GM23338 (cell line): ENCODE results near the gene SPAG16. TPM values are rescaled to one million over a fixed set of nuclear protein-coding genes. Genes with fewer than 3 reads are reported as not detected.

Experiments
- ATAC-seq: fragments of 200-7000 bp; cut with Tn5 transposase; 3 replicates; pipeline ENCODE4 v1.9.1; 2020
- DNase-seq: peaks from one replicate; pipeline ENCODE4 v3.0.0-alpha.2; 2015; ENCODE audit warnings: low spot score
- H2AFZ ChIP-seq: fragments of 200-600 bp; sonication (generic); 2 replicates; pipeline ENCODE4 v1.8.0; 2016; ENCODE audit warnings: antibody characterized with exemption, mild to moderate bottlenecking, moderate library complexity
- H3F3A ChIP-seq: fragments of 200-600 bp; sonication (generic); replicated peaks from 2 replicates; pipeline ENCODE4 v1.8.0; 2017; ENCODE audit warnings: antibody characterized with exemption, mixed run types, low read depth
- H3K27ac ChIP-seq: fragments of 200-600 bp; sonication (generic); 2 replicates; pipeline ENCODE4 v1.6.1; 2016; ENCODE audit warnings: low read depth
- H3K27me3 ChIP-seq: fragments of 200-600 bp; sonication (generic); 2 replicates; pipeline ENCODE4 v1.8.0; 2016; ENCODE audit warnings: mild to moderate bottlenecking, mixed run types, moderate library complexity; ENCODE audit not compliant: insufficient read depth
- H3K36me3 ChIP-seq: fragments of 200-600 bp; sonication (generic); 2 replicates; pipeline ENCODE4 v1.8.0; 2016; ENCODE audit warnings: mild to moderate bottlenecking; ENCODE audit not compliant: insufficient read depth
- H3K4me1 ChIP-seq: fragments of 200-600 bp; sonication (generic); 2 replicates; pipeline ENCODE4 v1.8.0; 2016; ENCODE audit warnings: mild to moderate bottlenecking, moderate library complexity; ENCODE audit not compliant: insufficient read depth
- H3K4me2 ChIP-seq: fragments of 200-600 bp; sonication (generic); 2 replicates; pipeline ENCODE4 v1.7.1; 2017; ENCODE audit warnings: mixed run types
- H3K4me3 ChIP-seq: fragments of 200-600 bp; sonication (generic); 2 replicates; pipeline ENCODE4 v1.6.1; 2016; ENCODE audit warnings: mixed run types
- H3K79me2 ChIP-seq: fragments of 200-600 bp; sonication (generic); replicated peaks from 2 replicates; pipeline ENCODE4 v1.8.0; 2017; ENCODE audit warnings: mild to moderate bottlenecking; ENCODE audit not compliant: insufficient read depth
- H3K9me2 ChIP-seq: fragments of 200-600 bp; sonication (generic); 2 replicates; pipeline ENCODE4 v1.8.0; 2017; ENCODE audit not compliant: insufficient read depth
- H4K20me1 ChIP-seq: fragments of 200-600 bp; sonication (generic); replicated peaks from 2 replicates; pipeline ENCODE4 v1.8.0; 2017; ENCODE audit warnings: mild to moderate bottlenecking; ENCODE audit not compliant: insufficient read depth
- H3K27ac Mint-ChIP-seq: 2 replicates; pipeline ENCODE4 v1.8.0; 2020; ENCODE audit warnings: inconsistent platforms, mild to moderate bottlenecking, moderate library complexity, mixed read lengths
- H3K27me3 Mint-ChIP-seq: 3 replicates; pipeline ENCODE4 v1.8.0; 2022; ENCODE audit warnings: low read depth, mild to moderate bottlenecking, moderate library complexity, mixed read lengths, inconsistent platforms; ENCODE audit not compliant: insufficient read depth, poor library complexity
- H3K36me3 Mint-ChIP-seq: 3 replicates; pipeline ENCODE4 v1.8.0; 2021; ENCODE audit warnings: low read depth, mild to moderate bottlenecking, inconsistent platforms, moderate library complexity, mixed read lengths
- H3K4me1 Mint-ChIP-seq: 3 replicates; pipeline ENCODE4 v1.8.0; 2020; ENCODE audit warnings: mild to moderate bottlenecking, inconsistent platforms, mixed read lengths
- H3K4me3 Mint-ChIP-seq: 3 replicates; pipeline ENCODE4 v1.8.0; 2021; ENCODE audit warnings: moderate library complexity, mild to moderate bottlenecking, inconsistent platforms, mixed read lengths
- H3K9me3 Mint-ChIP-seq: 3 replicates; pipeline ENCODE4 v1.8.0; 2020; ENCODE audit warnings: moderate library complexity, mild to moderate bottlenecking, inconsistent platforms, mixed read lengths
- CREB1 ChIP-seq: fragments of 250-450 bp; sonication (Bioruptor Pico); IDR thresholded peaks from 2 replicates; pipeline ENCODE4 v1.5.0; 2020; ENCODE audit warnings: low read depth, mild to moderate bottlenecking, moderate library complexity
- EZH2 ChIP-seq: fragments of 200-600 bp; sonication (generic); IDR thresholded peaks from one replicate; pipeline ENCODE4 v1.8.0; 2017; ENCODE audit warnings: antibody characterized with exemption, mild to moderate bottlenecking, low read depth; ENCODE audit not compliant: unreplicated experiment
- EZH2phosphoT487 ChIP-seq: fragments of 200-600 bp; sonication (generic); IDR thresholded peaks from one replicate; pipeline ENCODE4 v1.8.1; 2018; ENCODE audit warnings: antibody characterized with exemption; ENCODE audit not compliant: unreplicated experiment
- JUNB ChIP-seq: IDR thresholded peaks from one replicate; pipeline ENCODE4 v1.6.1; 2016; ENCODE audit warnings: antibody characterized with exemption; ENCODE audit not compliant: unreplicated experiment
- NANOG ChIP-seq: IDR thresholded peaks from 2 replicates; pipeline ENCODE4 v1.6.1; 2016; ENCODE audit warnings: antibody characterized with exemption, borderline replicate concordance
- POLR2AphosphoS5 ChIP-seq: IDR thresholded peaks from 2 replicates; pipeline ENCODE4 v1.6.1; 2016; ENCODE audit warnings: antibody characterized with exemption, low read depth
- STAT1 ChIP-seq: IDR thresholded peaks from one replicate; pipeline ENCODE4 v1.6.1; 2016; ENCODE audit warnings: antibody characterized with exemption; ENCODE audit not compliant: unreplicated experiment
- ZNF114 ChIP-seq: fragments of 250-450 bp; sonication (Bioruptor Pico); IDR thresholded peaks from 2 replicates; pipeline ENCODE4 v1.5.0; 2020; ENCODE audit warnings: mild to moderate bottlenecking, moderate library complexity
- ZNF331 ChIP-seq: fragments of 250-450 bp; sonication (Bioruptor Pico); IDR thresholded peaks from 2 replicates; pipeline ENCODE4 v1.5.0; 2020; ENCODE audit warnings: low read depth, mild to moderate bottlenecking, moderate library complexity
- polyA plus RNA-seq: library from polyadenylated mRNA; unstranded; fragments of >200 nt; fragmentation: Nextera tagmentation; extraction: Ambion mirVana; gene quantifications from 2 replicates; pipeline ENCODE4 v1.2.1, GENCODE V29; 2016
- total RNA-seq: library from RNA; depleted of rRNA; stranded (reverse); fragments of >200 nt; shearing (Covaris generic); gene quantifications from 2 replicates; pipeline ENCODE4 v1.2.3, GENCODE V29; 2014
- TF ChIP-seq, protein P1 (sequence below): fragments of 250-450 bp; sonication (Bioruptor Pico); IDR thresholded peaks from 2 replicates; pipeline ENCODE4 v1.5.0; 2020; ENCODE audit warnings: mild to moderate bottlenecking, moderate library complexity
- TF ChIP-seq, protein P2 (sequence below): IDR thresholded peaks from one replicate; pipeline ENCODE4 v1.6.1; 2018; ENCODE audit warnings: antibody characterized with exemption; ENCODE audit not compliant: unreplicated experiment
- TF ChIP-seq, protein P3 (sequence below), 2 experiments: fragments of 200-600 bp in 1 of 2; sonication (generic) in 1 of 2; conservative IDR thresholded peaks; 2 replicates each; pipeline versions ENCODE4 v1.5.1 to v1.6.1; 2016 to 2017; ENCODE audit warnings: antibody characterized with exemption in 2 of 2, low read depth in 2 of 2, mild to moderate bottlenecking in 2 of 2, moderate library complexity in 1 of 2
- TF ChIP-seq, protein P4 (sequence below): IDR thresholded peaks from 2 replicates; pipeline ENCODE4 v1.6.1; 2016; ENCODE audit warnings: antibody characterized with exemption

The SPAG16 gene
- total and polyA plus RNA-seq, 2 experiments from 2014 or later: 19.7 to 47.8 TPM

DNA sequence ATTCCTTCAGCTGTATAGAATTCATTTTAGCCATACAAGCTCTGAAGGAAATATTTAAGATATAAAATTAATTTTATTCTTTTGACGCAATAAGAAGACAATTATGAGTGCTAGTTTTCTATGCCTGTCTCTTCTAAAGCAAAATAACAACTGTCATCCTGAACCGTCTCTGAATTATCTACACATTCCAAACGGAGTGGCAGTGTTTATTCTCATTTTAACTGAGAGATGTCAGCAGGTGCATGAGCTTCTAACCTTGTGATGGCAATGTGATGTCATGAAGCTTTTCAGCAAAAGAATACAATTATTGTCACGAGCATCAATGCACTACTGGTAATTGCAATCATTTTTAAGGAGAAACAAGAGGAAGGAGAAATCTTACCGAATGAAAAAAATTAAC lies 274.8 kb downstream of the SPAG16 start:
- TF ChIP-seq JUNB (no peak), STAT1 (no peak), POLR2AphosphoS5 (no peak), EZH2 (no peak), ZNF331 (CRISPR knock-in tag) (no peak), CREB1 (no peak), ZNF114 (no peak), NANOG (no peak), EZH2phosphoT487 (no peak)
- TF ChIP-seq, protein P1, sequence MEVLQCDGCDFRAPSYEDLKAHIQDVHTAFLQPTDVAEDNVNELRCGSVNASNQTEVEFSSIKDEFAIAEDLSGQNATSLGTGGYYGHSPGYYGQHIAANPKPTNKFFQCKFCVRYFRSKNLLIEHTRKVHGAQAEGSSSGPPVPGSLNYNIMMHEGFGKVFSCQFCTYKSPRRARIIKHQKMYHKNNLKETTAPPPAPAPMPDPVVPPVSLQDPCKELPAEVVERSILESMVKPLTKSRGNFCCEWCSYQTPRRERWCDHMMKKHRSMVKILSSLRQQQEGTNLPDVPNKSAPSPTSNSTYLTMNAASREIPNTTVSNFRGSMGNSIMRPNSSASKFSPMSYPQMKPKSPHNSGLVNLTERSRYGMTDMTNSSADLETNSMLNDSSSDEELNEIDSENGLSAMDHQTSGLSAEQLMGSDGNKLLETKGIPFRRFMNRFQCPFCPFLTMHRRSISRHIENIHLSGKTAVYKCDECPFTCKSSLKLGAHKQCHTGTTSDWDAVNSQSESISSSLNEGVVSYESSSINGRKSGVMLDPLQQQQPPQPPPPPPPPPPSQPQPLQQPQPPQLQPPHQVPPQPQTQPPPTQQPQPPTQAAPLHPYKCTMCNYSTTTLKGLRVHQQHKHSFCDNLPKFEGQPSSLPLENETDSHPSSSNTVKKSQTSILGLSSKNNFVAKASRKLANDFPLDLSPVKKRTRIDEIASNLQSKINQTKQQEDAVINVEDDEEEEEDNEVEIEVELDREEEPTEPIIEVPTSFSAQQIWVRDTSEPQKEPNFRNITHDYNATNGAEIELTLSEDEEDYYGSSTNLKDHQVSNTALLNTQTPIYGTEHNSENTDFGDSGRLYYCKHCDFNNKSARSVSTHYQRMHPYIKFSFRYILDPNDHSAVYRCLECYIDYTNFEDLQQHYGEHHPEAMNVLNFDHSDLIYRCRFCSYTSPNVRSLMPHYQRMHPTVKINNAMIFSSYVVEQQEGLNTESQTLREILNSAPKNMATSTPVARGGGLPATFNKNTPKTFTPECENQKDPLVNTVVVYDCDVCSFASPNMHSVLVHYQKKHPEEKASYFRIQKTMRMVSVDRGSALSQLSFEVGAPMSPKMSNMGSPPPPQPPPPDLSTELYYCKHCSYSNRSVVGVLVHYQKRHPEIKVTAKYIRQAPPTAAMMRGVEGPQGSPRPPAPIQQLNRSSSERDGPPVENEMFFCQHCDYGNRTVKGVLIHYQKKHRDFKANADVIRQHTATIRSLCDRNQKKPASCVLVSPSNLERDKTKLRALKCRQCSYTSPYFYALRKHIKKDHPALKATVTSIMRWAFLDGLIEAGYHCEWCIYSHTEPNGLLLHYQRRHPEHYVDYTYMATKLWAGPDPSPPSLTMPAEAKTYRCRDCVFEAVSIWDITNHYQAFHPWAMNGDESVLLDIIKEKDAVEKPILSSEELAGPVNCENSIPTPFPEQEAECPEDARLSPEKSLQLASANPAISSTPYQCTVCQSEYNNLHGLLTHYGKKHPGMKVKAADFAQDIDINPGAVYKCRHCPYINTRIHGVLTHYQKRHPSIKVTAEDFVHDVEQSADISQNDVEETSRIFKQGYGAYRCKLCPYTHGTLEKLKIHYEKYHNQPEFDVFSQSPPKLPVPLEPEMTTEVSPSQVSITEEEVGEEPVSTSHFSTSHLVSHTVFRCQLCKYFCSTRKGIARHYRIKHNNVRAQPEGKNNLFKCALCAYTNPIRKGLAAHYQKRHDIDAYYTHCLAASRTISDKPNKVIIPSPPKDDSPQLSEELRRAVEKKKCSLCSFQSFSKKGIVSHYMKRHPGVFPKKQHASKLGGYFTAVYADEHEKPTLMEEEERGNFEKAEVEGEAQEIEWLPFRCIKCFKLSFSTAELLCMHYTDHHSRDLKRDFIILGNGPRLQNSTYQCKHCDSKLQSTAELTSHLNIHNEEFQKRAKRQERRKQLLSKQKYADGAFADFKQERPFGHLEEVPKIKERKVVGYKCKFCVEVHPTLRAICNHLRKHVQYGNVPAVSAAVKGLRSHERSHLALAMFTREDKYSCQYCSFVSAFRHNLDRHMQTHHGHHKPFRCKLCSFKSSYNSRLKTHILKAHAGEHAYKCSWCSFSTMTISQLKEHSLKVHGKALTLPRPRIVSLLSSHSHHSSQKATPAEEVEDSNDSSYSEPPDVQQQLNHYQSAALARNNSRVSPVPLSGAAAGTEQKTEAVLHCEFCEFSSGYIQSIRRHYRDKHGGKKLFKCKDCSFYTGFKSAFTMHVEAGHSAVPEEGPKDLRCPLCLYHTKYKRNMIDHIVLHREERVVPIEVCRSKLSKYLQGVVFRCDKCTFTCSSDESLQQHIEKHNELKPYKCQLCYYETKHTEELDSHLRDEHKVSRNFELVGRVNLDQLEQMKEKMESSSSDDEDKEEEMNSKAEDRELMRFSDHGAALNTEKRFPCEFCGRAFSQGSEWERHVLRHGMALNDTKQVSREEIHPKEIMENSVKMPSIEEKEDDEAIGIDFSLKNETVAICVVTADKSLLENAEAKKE (CRISPR knock-in tag): no peak
- TF ChIP-seq, protein P2, sequence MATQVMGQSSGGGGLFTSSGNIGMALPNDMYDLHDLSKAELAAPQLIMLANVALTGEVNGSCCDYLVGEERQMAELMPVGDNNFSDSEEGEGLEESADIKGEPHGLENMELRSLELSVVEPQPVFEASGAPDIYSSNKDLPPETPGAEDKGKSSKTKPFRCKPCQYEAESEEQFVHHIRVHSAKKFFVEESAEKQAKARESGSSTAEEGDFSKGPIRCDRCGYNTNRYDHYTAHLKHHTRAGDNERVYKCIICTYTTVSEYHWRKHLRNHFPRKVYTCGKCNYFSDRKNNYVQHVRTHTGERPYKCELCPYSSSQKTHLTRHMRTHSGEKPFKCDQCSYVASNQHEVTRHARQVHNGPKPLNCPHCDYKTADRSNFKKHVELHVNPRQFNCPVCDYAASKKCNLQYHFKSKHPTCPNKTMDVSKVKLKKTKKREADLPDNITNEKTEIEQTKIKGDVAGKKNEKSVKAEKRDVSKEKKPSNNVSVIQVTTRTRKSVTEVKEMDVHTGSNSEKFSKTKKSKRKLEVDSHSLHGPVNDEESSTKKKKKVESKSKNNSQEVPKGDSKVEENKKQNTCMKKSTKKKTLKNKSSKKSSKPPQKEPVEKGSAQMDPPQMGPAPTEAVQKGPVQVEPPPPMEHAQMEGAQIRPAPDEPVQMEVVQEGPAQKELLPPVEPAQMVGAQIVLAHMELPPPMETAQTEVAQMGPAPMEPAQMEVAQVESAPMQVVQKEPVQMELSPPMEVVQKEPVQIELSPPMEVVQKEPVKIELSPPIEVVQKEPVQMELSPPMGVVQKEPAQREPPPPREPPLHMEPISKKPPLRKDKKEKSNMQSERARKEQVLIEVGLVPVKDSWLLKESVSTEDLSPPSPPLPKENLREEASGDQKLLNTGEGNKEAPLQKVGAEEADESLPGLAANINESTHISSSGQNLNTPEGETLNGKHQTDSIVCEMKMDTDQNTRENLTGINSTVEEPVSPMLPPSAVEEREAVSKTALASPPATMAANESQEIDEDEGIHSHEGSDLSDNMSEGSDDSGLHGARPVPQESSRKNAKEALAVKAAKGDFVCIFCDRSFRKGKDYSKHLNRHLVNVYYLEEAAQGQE: no peak
- TF ChIP-seq, protein P3, sequence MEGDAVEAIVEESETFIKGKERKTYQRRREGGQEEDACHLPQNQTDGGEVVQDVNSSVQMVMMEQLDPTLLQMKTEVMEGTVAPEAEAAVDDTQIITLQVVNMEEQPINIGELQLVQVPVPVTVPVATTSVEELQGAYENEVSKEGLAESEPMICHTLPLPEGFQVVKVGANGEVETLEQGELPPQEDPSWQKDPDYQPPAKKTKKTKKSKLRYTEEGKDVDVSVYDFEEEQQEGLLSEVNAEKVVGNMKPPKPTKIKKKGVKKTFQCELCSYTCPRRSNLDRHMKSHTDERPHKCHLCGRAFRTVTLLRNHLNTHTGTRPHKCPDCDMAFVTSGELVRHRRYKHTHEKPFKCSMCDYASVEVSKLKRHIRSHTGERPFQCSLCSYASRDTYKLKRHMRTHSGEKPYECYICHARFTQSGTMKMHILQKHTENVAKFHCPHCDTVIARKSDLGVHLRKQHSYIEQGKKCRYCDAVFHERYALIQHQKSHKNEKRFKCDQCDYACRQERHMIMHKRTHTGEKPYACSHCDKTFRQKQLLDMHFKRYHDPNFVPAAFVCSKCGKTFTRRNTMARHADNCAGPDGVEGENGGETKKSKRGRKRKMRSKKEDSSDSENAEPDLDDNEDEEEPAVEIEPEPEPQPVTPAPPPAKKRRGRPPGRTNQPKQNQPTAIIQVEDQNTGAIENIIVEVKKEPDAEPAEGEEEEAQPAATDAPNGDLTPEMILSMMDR (conservative IDR thresholded peaks at IDR 0.05; ENCODE audit: low read depth in 2 of 2): no peak
- TF ChIP-seq, protein P4, sequence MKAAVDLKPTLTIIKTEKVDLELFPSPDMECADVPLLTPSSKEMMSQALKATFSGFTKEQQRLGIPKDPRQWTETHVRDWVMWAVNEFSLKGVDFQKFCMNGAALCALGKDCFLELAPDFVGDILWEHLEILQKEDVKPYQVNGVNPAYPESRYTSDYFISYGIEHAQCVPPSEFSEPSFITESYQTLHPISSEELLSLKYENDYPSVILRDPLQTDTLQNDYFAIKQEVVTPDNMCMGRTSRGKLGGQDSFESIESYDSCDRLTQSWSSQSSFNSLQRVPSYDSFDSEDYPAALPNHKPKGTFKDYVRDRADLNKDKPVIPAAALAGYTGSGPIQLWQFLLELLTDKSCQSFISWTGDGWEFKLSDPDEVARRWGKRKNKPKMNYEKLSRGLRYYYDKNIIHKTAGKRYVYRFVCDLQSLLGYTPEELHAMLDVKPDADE: no peak
- Histone ChIP-seq H3K27ac (no peak overlapping the region), H3K9me2 (peaks cover 8% of the 10 kb centered on the region), H2AFZ (no peak overlapping the region), H3K36me3 (no peaks in the 10 kb centered on the region; the same call in 1 of the 2 replicates), H4K20me1 (no peaks in the 10 kb centered on the region), H3K27me3 (no peaks in the 10 kb centered on the region), H3K4me3 (no peak overlapping the region), H3K4me1 (no peaks in the 10 kb centered on the region), H3K79me2 (no peaks in the 10 kb centered on the region), H3F3A (no peaks in the 10 kb centered on the region), H3K4me2 (no peak overlapping the region)
- no peaks in the 10 kb centered on the region for H3K36me3 Mint-ChIP-seq
- no peaks in the 10 kb centered on the region for H3K4me1 Mint-ChIP-seq
- H3K27ac Mint-ChIP-seq: no peak overlapping the region
- peaks cover 3% of the 10 kb centered on the region for H3K27me3 Mint-ChIP-seq
- ATAC-seq (no peak), DNase-seq (no peak)
- no peak overlapping the region for H3K4me3 Mint-ChIP-seq
- H3K9me3 Mint-ChIP-seq: no peaks in the 10 kb centered on the region
